ENCODE results near the gene UFC1.

Gene UFC1

DNA sequence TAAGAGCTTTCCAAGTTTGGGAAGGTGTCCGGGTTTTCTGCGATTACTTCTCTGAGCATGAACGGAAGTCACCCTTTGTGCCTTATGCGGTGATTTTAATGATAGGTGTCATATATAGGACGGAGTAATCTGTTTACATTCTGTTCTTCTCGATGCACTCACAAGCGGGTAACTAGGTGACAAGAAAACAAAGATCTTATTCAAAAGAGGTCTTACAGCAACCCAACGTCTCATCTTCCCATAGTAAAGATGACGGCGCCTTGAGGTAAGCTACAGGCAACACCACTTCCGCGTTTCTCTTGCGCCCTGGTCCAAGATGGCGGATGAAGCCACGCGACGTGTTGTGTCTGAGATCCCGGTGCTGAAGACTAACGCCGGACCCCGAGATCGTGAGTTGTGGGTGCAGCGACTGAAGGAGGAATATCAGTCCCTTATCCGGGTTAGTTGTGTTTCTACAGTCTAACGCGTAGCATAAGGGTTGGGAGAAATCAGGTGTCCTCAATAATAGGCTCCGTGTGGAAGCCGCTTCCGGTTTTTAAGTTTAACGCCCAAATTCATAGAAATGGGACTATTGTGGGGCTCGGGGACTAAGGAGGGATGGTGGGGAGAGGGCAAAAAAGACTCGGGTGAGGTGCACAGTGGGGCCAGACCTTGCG is at the start of gene UFC1:
TSS of gene UFC1 (plus strand) at position 297 of the 656 bp plus-strand sequence. CDS start at position 317, 20 bp downstream.
- no peak for TF ChIP-seq CTCF (IDR thresholded peaks at IDR 0.05)

DNA sequence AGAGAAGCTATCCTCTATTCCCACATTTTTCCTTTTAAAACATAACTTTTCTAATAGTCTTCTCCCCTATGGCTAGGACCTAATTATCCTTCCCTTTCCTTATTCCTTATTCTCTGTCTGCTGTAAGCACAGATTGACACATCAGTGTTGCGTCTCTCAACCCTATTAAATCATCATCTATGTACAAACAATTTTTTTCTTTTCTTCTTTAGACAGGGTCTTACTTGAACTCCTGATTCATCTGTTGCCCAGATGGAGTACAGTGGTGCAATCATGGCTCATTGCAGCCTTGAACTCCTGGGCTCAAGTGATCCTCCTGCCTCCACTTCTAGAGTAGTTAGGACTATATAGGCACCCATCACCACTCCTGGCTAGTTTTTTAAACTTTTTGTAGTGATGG is 47.3 kb upstream of the UFC1 start:
- no peak for TF ChIP-seq CTCF (IDR thresholded peaks at IDR 0.05)

GRCh38 chr1:161111117-161111516 is 42.7 kb upstream of the UFC1 start:
- TF ChIP-seq CTCF (IDR thresholded peaks at IDR 0.05), result no peak

DNA sequence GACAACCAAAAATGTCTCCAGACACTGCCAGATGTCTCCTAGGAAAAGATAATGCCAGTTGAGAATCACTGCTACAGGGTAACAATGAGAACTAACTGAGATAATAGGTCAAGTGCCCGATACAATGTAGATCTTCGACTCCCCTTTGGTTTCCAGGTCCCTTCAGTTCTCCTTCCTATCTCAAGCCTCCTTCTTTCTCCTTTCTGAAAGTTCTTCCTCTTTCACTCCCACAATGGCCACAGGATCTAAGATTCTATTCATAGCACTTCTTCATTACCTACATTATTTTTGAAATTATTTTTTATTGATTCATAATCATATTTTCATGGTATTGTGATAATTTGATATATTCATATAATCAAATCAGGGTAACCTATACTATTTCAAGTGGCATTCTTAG is 42.3 kb upstream of the UFC1 start:
- TF ChIP-seq CTCF (IDR thresholded peaks at IDR 0.05), result no peak

DNA sequence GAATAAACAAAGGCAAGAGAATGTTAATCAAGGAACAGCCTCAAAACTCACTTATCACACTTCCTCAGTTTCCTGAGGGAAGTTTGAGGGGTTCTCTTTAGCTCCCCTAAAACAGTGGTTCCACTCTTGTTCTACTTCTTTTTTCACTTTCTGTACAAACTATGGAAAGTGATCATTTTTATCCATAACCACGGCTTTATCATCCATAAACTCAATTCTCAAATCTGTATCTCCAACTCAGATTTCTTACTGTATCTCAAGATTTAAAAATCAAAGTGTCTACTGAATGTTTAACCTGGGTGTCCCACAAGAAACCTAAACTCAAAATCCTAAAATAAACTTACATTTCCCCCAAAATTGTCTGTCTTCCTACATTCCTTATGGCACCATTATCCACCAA is 39.9 kb upstream of the UFC1 start:
- no peak for TF ChIP-seq CTCF (IDR thresholded peaks at IDR 0.05)

GRCh38 chr1:161114556-161114955 is 39.2 kb upstream of the UFC1 start:
- no peak for TF ChIP-seq CTCF (IDR thresholded peaks at IDR 0.05)

DNA sequence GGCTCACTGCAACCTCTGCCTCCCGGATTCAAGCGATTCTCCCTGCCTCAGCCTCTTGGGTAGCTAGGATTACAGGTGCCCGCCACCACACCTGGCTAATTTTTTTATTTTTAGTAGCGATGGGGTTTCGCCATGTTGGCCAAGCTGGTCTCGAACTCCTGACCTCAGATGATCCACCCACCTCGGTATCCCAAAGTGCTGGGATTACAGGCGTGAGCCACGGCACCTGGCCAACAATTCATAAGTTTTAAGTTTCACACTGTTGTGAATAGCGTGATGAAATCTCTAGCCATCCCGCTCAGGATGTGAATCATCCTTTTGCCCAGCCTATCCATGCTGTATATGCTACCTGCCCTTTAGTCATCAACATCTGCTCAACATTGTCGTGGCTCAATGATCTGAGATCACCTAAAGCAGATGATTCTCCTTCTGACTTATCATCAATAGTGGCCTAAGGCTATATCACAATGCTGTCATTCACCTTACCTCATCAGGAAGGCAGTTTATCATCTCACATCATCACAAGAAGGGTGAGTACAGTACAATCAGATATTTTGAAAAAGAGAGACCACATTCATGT is 38.6 kb upstream of the UFC1 start:
- no peak for TF ChIP-seq CTCF (IDR thresholded peaks at IDR 0.05)

Measured in LNCAP (cell line).